Right lobe of liver (tissue), 4 donors: ENCODE data around the gene YARS1.

ENCODE experiments used
- CTCF ChIP-seq, 4 donors: fragments of 200-600 bp in 3 of 4; fragments of 450-650 bp in 1 of 4; IDR thresholded peaks; one replicate each; pipeline versions ENCODE4 v1.5.1 to v1.8.0; 2016 to 2022; ENCODE audit warnings: antibody characterized with exemption in 4 of 4, mild to moderate bottlenecking in 2 of 4
- POLR2A ChIP-seq: fragments of 450-650 bp; IDR thresholded peaks from one replicate; pipeline ENCODE4 v1.6.1; 2017; ENCODE audit warnings: antibody characterized with exemption, mild to moderate bottlenecking
- donor health status: DM: no; HTN: no; CAD: no.
- donor health status: DM: no; HTN: no; CAD: no.
- donor health status: DM: no; HTN: yes; CAD: no.

- TF ChIP-seq CTCF (IDR thresholded peaks at IDR 0.05) (no peak), POLR2A (no peak)
These were observed 18.3 kb downstream of the YARS1 start for GRCh38 chr1:32798679-32799416.
